GM19463 (cell line): ENCODE data around the gene CASQ2.
A peak's percentile ranks its signal among the peaks of the same experiment; 100 is the strongest.

Experiments used
- ATAC-seq: cut with Tn5 transposase; IDR thresholded peaks from one replicate; pipeline ENCODE4 v1.9.1; 2021; ENCODE audit warnings: mild to moderate bottlenecking, moderate library complexity; ENCODE audit not compliant: unreplicated experiment

The CASQ2 gene

GRCh38 chr1:115732316-115732715, 36.2 kb downstream of the CASQ2 start:
- ATAC-seq = no peak

- peak; percentile 96 for ATAC-seq
Measured at GRCh38 chr1:115729756-115730155, 38.8 kb downstream of the CASQ2 start.

GRCh38 chr1:115728341-115728740, 40.2 kb downstream of the CASQ2 start:
- ATAC-seq = no peak

- no peak for ATAC-seq
Measured at GRCh38 chr1:115727706-115728249, 40.7 kb downstream of the CASQ2 start.

GRCh38 chr1:115726570-115726969, 41.9 kb downstream of the CASQ2 start:
- ATAC-seq = no peak

- no peak for ATAC-seq
Measured at GRCh38 chr1:115726161-115726560, 42.4 kb downstream of the CASQ2 start.

GRCh38 chr1:115725600-115725999, 42.9 kb downstream of the CASQ2 start:
- ATAC-seq = no peak

GRCh38 chr1:115723756-115724155, 44.8 kb downstream of the CASQ2 start:
- no peak for ATAC-seq

GRCh38 chr1:115722221-115722620, 46.3 kb downstream of the CASQ2 start:
- no peak for ATAC-seq

- no peak for ATAC-seq
Measured at GRCh38 chr1:115719285-115719684, 49.2 kb downstream of the CASQ2 start.

GRCh38 chr1:115718011-115718754, 50.3 kb downstream of the CASQ2 start:
- no peak for ATAC-seq

- ATAC-seq = no peak
Measured at GRCh38 chr1:115717541-115717940, 51.0 kb downstream of the CASQ2 start.

- ATAC-seq = no peak
Measured at GRCh38 chr1:115714572-115715141, 53.9 kb downstream of the CASQ2 start.

- ATAC-seq = no peak
Measured at GRCh38 chr1:115713906-115714305, 54.6 kb downstream of the CASQ2 start.

GRCh38 chr1:115712911-115713609, 55.5 kb downstream of the CASQ2 start:
- ATAC-seq = no peak

- ATAC-seq = no peak
Measured at GRCh38 chr1:115710859-115711624, 57.5 kb downstream of the CASQ2 start.

- ATAC-seq = no peak
Measured at GRCh38 chr1:115706587-115707425, 61.7 kb downstream of the CASQ2 start.

GRCh38 chr1:115705963-115706362, 62.6 kb downstream of the CASQ2 start:
- no peak for ATAC-seq

- ATAC-seq = no peak
Measured at GRCh38 chr1:115705085-115705951, 63.2 kb downstream of the CASQ2 start.
